Kidney epithelial cell (primary cell): Measurements from ENCODE around the gene VOPP1. TPM values are rescaled to one million over a fixed set of nuclear protein-coding genes. Genes with fewer than 3 reads are reported as not detected.

Experiments
- DNase-seq: peaks from one replicate; pipeline ENCODE4 v3.0.0-alpha.2; 2010; ENCODE audit warnings: low read depth
- H3K27me3 ChIP-seq: 2 replicates; pipeline ENCODE4 v1.6.0; 2011; ENCODE audit warnings: low read length; ENCODE audit not compliant: control insufficient read depth, insufficient read depth
- H3K36me3 ChIP-seq: 2 replicates; pipeline ENCODE4 v1.5.1; 2011; ENCODE audit warnings: low read length; ENCODE audit not compliant: control insufficient read depth, insufficient read depth
- H3K4me3 ChIP-seq: 2 replicates; pipeline ENCODE4 v1.5.1; 2011; ENCODE audit warnings: low read depth, mild to moderate bottlenecking, control low read depth, low read length
- CTCF ChIP-seq: IDR thresholded peaks from 2 replicates; pipeline ENCODE4 v1.5.1; 2011; ENCODE audit warnings: mild to moderate bottlenecking, moderate library complexity, low read length, control low read depth, inconsistent platforms; ENCODE audit not compliant: insufficient read depth, poor library complexity, severe bottlenecking
- total RNA-seq: library from RNA; depleted of rRNA; stranded (reverse); fragments of >200 nt; gene quantifications from 2 replicates; pipeline ENCODE4 v1.2.3, GENCODE V29; 2015

VOPP1 gene
- total RNA-seq, 1 donor from 2014 or later, result 118 TPM

- DNase-seq, result no peak
- Histone ChIP-seq H3K4me3 (no peak overlapping the region), H3K27me3 (no peaks in the 10 kb centered on the region), H3K36me3 (no peaks in the 10 kb centered on the region)
- peak; percentile 9 for TF ChIP-seq CTCF
These were observed 32.9 kb downstream of the VOPP1 start for GRCh38 chr7:55539380-55539779.

GRCh38 chr7:55538538-55538937 is 33.8 kb downstream of the VOPP1 start:
- Histone ChIP-seq H3K27me3 (no peaks in the 10 kb centered on the region), H3K4me3 (no peak overlapping the region), H3K36me3 (no peaks in the 10 kb centered on the region)
- DNase-seq, result peak; percentile 67
- TF ChIP-seq CTCF, result no peak

- TF ChIP-seq CTCF, result no peak
- H3K36me3 ChIP-seq, result no peaks in the 10 kb centered on the region
- no peak overlapping the region for H3K4me3 ChIP-seq
- no peak for DNase-seq
- H3K27me3 ChIP-seq, result no peaks in the 10 kb centered on the region
These were observed 34.8 kb downstream of the VOPP1 start for GRCh38 chr7:55537458-55537990.

GRCh38 chr7:55536619-55537457 is 35.5 kb downstream of the VOPP1 start:
- no peaks in the 10 kb centered on the region for H3K36me3 ChIP-seq
- H3K4me3 ChIP-seq, result no peak overlapping the region
- no peak for DNase-seq
- H3K27me3 ChIP-seq, result no peaks in the 10 kb centered on the region
- TF ChIP-seq CTCF, result no peak

GRCh38 chr7:55535617-55536016 is 36.7 kb downstream of the VOPP1 start:
- no peak for TF ChIP-seq CTCF
- DNase-seq, result no peak
- H3K27me3 ChIP-seq, result no peaks in the 10 kb centered on the region
- H3K36me3 ChIP-seq, result no peaks in the 10 kb centered on the region
- no peak overlapping the region for H3K4me3 ChIP-seq
